C4-2B (cell line): ENCODE measurements around the gene JMJD4.

Experiments
- H3K27ac ChIP-seq: fragments of 450-650 bp; 2 replicates; pipeline ENCODE4 v1.5.1; 2017
- CTCF ChIP-seq: fragments of 450-650 bp; conservative IDR thresholded peaks from 2 replicates; pipeline ENCODE4 v1.5.1; 2017; ENCODE audit warnings: mild to moderate bottlenecking
- ZFX ChIP-seq: fragments of 450-650 bp; IDR thresholded peaks from 2 replicates; pipeline ENCODE4 v1.6.1; 2017

JMJD4 gene

DNA sequence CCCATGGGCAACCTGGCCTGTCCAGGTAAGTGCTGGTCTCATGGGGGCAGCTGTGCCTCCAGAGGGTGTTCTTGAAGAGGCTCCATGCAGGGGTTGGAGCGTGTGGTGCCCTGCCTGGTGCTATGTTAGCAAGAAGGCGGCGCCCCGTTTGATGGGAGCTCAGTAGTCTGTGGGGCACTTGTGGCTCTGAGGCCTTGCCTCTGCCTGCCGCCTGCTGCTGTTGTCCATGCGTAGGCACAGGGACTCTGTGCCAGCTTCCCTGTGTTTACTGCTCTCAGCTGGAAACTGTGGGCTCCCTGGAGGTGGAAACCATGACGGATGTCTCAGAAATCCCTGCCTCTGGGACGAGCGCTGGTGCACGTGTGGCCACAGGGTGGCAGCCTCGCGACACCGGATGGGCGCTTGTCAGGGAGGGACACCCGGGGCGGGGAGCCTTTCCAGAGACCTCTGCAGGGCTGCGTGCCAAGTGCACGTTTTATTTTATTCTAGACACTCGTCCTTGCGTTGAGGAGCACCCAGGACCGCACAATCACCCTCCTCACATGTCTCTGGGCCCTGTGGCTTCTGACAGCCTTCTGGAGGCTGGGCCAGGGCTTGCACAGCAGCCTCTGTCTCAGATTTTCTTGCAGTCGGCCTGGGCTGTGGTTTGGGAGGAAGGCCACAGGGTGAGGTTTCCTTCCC lies 27.3 kb upstream of the JMJD4 start:
- TF ChIP-seq CTCF (peak; percentile 96), ZFX (no peak)
- peak overlapping the region; percentile 1; the same call in 1 of the 2 replicates for H3K27ac ChIP-seq

DNA sequence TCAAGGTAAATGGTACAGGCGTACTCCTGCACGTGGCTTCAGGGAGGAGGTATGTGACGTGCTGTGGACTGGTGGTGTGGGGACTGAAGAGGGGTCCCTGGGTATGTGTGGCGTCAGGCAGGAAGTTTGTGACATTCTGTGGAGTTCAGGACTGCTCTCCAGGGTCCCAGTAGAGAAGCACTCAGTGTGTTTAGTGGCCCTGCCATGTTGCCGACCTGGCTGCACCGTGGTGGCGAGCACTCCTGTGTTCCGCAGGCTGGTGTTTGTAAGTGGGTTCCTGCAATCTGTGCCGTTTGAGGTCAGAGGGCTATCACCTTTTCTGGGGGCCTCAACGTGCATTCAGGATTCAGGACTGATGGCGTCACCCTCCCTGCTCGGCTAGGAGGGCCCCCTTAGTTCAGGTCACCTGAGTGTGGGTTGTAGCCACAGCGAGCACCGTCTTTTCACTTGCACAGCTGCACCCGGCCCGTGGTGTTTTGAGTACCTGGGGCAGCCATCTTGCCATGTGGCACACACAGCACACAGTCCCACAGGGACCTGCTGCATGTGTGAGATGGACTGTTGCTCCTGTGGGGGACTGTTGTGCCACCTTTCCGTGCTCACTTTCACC lies 26.6 kb upstream of the JMJD4 start:
- peak overlapping the region; percentile 1; the same call in 1 of the 2 replicates for H3K27ac ChIP-seq
- TF ChIP-seq ZFX = no peak

DNA sequence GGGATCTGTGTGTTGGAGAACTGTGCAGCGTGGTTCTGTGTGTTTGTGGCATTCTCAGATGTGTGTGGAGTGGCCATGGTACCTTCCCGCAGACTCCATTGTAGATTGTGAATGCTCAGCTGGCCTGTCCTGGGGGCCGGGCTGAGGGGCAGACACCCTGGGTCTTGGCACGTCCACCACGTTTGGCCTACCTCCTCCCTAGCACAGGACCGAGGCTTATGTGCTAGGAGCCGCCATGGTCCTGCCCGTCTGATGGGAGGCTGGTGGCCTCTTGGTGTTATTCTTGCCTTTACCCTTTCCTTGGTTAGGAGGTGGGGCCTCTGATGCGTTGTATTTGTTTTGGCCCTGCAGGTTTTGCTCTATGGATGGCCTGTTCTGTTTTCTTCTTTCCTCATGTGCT lies 25.3 kb upstream of the JMJD4 start:
- no peak for TF ChIP-seq ZFX
- TF ChIP-seq CTCF = no peak

DNA sequence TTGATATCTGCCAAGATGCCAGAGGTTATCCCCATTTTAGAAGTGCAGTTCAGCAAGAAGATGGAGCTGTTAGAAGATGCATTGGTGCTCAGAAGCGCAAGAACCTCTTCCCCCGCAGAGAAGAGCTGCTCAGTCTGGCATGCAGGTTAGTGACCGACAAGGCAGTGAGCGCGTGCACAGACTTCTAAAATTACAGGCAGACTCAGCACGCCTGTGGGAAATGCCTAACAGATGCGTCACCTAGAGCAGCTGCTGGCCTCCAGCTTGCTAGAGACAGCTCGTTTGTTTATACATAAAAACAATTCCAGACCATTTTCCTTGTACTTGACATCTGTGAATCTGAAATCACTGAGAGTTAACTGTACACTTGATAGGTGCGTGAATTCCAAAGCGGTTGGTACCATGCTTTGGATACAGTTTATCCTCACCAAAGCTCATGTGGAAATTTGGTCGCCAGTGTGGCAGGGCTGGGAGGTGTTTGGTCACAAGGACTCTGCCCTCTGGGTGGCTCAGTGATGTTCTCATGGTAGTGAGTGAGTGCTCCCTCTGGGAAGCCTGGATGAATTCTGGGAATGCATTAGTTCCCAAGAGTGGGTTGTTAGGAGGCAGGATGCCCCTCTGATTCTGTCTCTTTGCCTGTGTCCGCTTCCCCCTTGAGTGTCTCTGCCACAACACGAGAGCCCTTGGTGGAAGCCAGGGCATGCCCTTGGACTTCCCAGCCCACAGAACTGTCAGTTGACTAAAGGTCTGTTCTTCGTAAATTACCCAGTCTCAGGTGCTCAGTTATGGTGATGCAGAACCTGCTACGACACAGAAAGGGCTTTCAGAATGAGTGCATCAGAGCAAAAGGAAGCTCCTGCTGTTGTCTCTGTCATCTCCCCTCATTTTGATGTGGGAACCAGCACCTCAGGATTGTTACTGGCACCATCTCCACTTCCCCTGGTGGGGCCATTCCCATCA lies 24.5 kb upstream of the JMJD4 start:
- TF ChIP-seq ZFX (no peak), CTCF (no peak)

More for the DNA sequence above, 25.3 kb upstream of the JMJD4 start:
- no peak overlapping the region for H3K27ac ChIP-seq

GRCh38 chr1:227758366-227758765 lies 23.3 kb upstream of the JMJD4 start:
- no peak overlapping the region for H3K27ac ChIP-seq
- TF ChIP-seq ZFX = no peak
- TF ChIP-seq CTCF = no peak

More for the DNA sequence above, 24.5 kb upstream of the JMJD4 start:
- H3K27ac ChIP-seq = no peak overlapping the region

DNA sequence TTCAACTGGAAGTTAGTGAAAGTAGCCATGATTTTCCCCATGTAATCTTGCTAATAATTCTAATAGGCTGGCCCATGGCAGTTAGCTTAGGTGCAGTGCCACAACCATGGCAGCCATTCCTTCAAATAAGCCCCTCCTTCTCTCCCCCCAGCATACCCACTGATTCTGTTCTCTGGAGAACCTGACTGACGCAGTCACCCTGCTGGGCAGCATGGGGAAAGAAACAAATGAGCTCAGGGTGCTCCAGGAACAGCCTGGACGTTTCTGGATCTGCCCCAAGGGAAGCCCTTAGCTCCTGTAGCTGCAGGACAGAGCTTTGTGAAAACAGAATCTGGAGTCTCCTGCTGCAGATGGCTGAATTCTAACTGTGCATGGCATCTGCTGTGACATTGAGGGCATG lies 22.7 kb upstream of the JMJD4 start:
- no peak for TF ChIP-seq ZFX
- TF ChIP-seq CTCF = no peak
- H3K27ac ChIP-seq = no peak overlapping the region

- TF ChIP-seq CTCF = no peak
- TF ChIP-seq ZFX = no peak
- H3K27ac ChIP-seq = no peak overlapping the region
Measured at GRCh38 chr1:227756172-227756959, 21.3 kb upstream of the JMJD4 start.
